AG04449 (cell line): ENCODE data around the gene IKZF1.

Experiments used
- CTCF ChIA-PET: fragments of 350-600 bp; formaldehyde crosslinking; extraction: SDS; loops from one replicate; lab custom pipeline; 2021; ENCODE audit warnings: antibody characterized with exemption; lab: Yijun Ruan, JAX
- POLR2A ChIA-PET: fragments of 400-600, 350-600 bp; formaldehyde crosslinking; extraction: SDS; loops from one replicate; lab custom pipeline; 2020; ENCODE audit warnings: antibody characterized with exemption, inconsistent platforms; lab: Yijun Ruan, JAX
- DNase-seq: peaks from one replicate; pipeline ENCODE4 v3.0.0-alpha.2; 2010; ENCODE audit warnings: low read depth, low spot score
- H3K4me3 ChIP-seq: 2 replicates; pipeline ENCODE4 v1.5.1; 2011; ENCODE audit warnings: low read depth, mild to moderate bottlenecking, control low read depth, low read length
- TF ChIP-seq, protein P1 (sequence below): IDR thresholded peaks from one replicate; pipeline ENCODE4 v1.5.1; 2011; ENCODE audit warnings: mild to moderate bottlenecking, moderate library complexity, low read length, control low read depth, inconsistent platforms; ENCODE audit not compliant: insufficient read depth; ENCODE audit errors: missing control alignments

The IKZF1 gene

DNA sequence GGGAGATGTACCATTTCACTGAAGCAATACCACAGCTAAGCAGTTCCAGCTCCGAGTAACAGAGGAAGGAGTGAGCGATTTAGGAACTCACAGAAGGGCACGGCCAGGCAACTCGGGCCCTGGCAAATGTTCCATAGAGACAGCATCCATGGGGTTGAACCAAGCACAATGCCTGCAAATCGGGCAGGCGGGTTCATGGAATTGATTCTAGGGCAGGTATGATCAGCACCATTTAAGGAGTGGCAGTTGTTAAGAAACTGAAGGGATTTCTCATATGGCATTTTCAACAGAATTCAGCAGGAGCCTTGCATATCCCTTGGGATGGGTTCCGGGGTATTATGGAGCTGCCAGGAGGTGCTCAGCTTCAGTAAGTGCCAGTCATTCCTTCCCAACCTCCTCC lies 66.4 kb downstream of the IKZF1 start:
- H3K4me3 ChIP-seq = no peak overlapping the region
- DNase-seq = no peak
- POLR2A ChIA-PET = no interaction called here
- CTCF ChIA-PET = no interaction called here
- TF ChIP-seq, protein P1, sequence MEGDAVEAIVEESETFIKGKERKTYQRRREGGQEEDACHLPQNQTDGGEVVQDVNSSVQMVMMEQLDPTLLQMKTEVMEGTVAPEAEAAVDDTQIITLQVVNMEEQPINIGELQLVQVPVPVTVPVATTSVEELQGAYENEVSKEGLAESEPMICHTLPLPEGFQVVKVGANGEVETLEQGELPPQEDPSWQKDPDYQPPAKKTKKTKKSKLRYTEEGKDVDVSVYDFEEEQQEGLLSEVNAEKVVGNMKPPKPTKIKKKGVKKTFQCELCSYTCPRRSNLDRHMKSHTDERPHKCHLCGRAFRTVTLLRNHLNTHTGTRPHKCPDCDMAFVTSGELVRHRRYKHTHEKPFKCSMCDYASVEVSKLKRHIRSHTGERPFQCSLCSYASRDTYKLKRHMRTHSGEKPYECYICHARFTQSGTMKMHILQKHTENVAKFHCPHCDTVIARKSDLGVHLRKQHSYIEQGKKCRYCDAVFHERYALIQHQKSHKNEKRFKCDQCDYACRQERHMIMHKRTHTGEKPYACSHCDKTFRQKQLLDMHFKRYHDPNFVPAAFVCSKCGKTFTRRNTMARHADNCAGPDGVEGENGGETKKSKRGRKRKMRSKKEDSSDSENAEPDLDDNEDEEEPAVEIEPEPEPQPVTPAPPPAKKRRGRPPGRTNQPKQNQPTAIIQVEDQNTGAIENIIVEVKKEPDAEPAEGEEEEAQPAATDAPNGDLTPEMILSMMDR = no peak

- CTCF ChIA-PET = no interaction called here
- TF ChIP-seq, protein P1 = no peak
- no peak for DNase-seq
- POLR2A ChIA-PET = no interaction called here
- H3K4me3 ChIP-seq = no peak overlapping the region
Observed at GRCh38 chr7:50371551-50372021, 67.1 kb downstream of the IKZF1 start.

- ChIA-PET CTCF (no interaction called here), POLR2A (no interaction called here)
- TF ChIP-seq, protein P1 = no peak
- no peak for DNase-seq
- H3K4me3 ChIP-seq = no peak overlapping the region
Observed at GRCh38 chr7:50372923-50373322, 68.4 kb downstream of the IKZF1 start.

GRCh38 chr7:50376056-50376820 lies 71.7 kb downstream of the IKZF1 start:
- no peak overlapping the region for H3K4me3 ChIP-seq
- TF ChIP-seq, protein P1 = no peak
- no peak for DNase-seq
- CTCF ChIA-PET = no interaction called here
- POLR2A ChIA-PET = no interaction called here

GRCh38 chr7:50377356-50377755 lies 72.8 kb downstream of the IKZF1 start:
- POLR2A ChIA-PET = no interaction called here

GRCh38 chr7:50379082-50379481 lies 74.6 kb downstream of the IKZF1 start:
- CTCF ChIA-PET = no interaction called here

More at GRCh38 chr7:50377356-50377755, 72.8 kb downstream of the IKZF1 start:
- no peak overlapping the region for H3K4me3 ChIP-seq
- TF ChIP-seq, protein P1 = no peak
- DNase-seq = no peak
- CTCF ChIA-PET = interaction anchor here (1.4 kb wide), 1 partner anchor 784 kb away, joined by 4 read pairs; no protein-coding TSS in a partner anchor

More at GRCh38 chr7:50379082-50379481, 74.6 kb downstream of the IKZF1 start:
- no peak for DNase-seq
- TF ChIP-seq, protein P1 = no peak
- POLR2A ChIA-PET = no interaction called here
- no peak overlapping the region for H3K4me3 ChIP-seq
